ENCODE measurements around the gene KLK1.

Gene KLK1

DNA sequence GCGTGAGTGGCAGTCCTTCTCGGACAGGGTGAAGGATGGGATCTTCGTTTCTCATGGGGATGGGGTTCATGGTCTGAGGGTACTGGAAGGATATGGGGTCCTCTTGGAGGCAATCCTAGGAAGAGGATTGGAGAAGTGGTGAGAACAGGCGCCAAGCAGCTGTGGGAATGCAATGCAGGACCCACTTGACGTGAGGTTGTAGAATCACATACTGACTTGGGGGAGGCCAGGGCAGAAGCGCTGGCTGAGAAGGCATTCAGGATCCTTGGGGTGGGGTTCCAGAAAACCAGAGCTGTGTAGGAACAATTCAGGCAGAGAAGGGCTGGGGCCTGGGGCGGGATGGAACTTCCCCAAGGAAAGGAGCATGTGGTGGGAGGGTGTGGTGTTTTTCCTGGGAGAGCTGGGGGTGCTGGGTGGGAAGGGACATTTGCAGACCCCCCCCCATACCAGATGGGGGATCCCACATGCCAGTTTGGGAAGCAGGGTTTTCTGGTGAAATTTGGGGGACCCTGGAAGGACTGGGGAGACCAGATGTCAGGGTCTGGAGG, 852 bp downstream of the KLK1 start:
- no peaks in the 10 kb centered on the region for H3K4me1 ChIP-seq (ENCODE audit: insufficient read depth, low read length)
- H3K9ac ChIP-seq (ENCODE audit: low read depth, low read length), result no peak overlapping the region
- WGBS, result 81% methylated on average over 7 of the region's 7 CpGs
- no peaks in the 10 kb centered on the region for H3K36me3 ChIP-seq (ENCODE audit: insufficient read depth, low read length)
- H3K4me3 ChIP-seq (ENCODE audit: low read length), result no peak overlapping the region
- peaks cover 53% of the 10 kb centered on the region for H3K27me3 ChIP-seq (ENCODE audit: insufficient read depth, low read length)
- no peak overlapping the region for H3K27ac ChIP-seq (ENCODE audit: low read depth, low read length)
- no peaks in the 10 kb centered on the region for H3K9me3 ChIP-seq (ENCODE audit: insufficient read depth, low read depth, low read length)

DNA sequence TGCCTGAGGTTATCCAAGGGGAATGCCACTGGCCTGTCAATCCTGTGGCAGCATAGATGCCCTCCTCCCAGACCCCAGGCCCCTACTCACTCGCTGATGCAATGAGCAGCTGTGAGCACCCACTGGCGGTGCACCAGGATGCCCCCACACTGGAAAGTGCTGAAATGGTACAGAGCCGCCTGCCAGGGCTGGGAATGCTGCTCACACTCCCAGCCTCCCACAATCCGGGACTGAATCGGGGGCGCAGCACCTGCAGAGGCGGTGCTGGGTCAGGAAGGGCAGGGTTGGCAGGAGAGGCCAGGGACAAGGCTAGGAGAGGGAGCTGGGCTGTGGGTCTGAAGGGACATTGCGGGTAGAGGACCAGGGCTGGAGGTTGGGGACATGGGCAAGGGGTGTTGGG, 2.0 kb downstream of the KLK1 start:
- Histone ChIP-seq H3K36me3 (ENCODE audit: insufficient read depth, low read length) (no peaks in the 10 kb centered on the region), H3K27ac (ENCODE audit: low read depth, low read length) (no peak overlapping the region), H3K4me1 (ENCODE audit: insufficient read depth, low read length) (no peaks in the 10 kb centered on the region), H3K4me3 (ENCODE audit: low read length) (no peak overlapping the region), H3K9me3 (ENCODE audit: insufficient read depth, low read depth, low read length) (no peaks in the 10 kb centered on the region), H3K9ac (ENCODE audit: low read depth, low read length) (no peak overlapping the region), H3K27me3 (ENCODE audit: insufficient read depth, low read length) (peaks cover 58% of the 10 kb centered on the region)
- WGBS, result 87% methylated on average over 8 of the region's 8 CpGs

DNA sequence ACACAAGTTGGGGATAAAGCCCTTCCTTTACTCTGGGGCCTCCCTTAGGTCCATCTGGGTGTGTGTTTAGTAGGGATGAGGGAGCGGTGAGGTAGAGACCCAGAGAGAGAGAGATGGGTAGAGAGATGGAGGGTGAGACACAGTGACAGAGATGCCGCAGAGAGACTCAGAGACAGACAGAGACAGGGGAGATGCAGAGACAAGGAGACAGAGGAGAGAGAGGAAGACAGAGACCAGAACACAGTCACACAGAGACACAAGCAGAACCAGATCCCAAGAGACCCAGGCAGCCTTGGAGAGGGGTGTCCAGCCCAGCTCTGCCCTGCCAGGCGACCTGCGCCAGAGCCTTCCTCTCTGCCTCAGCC, 2.4 kb downstream of the KLK1 start:
- Histone ChIP-seq H3K9ac (ENCODE audit: low read depth, low read length) (no peak overlapping the region), H3K27ac (ENCODE audit: low read depth, low read length) (no peak overlapping the region), H3K4me3 (ENCODE audit: low read length) (peak overlapping the region; percentile 24), H3K9me3 (ENCODE audit: insufficient read depth, low read depth, low read length) (no peaks in the 10 kb centered on the region), H3K4me1 (ENCODE audit: insufficient read depth, low read length) (no peaks in the 10 kb centered on the region), H3K27me3 (ENCODE audit: insufficient read depth, low read length) (peaks cover 62% of the 10 kb centered on the region), H3K36me3 (ENCODE audit: insufficient read depth, low read length) (no peaks in the 10 kb centered on the region)
- 82% methylated on average over 4 of the region's 4 CpGs for WGBS

DNA sequence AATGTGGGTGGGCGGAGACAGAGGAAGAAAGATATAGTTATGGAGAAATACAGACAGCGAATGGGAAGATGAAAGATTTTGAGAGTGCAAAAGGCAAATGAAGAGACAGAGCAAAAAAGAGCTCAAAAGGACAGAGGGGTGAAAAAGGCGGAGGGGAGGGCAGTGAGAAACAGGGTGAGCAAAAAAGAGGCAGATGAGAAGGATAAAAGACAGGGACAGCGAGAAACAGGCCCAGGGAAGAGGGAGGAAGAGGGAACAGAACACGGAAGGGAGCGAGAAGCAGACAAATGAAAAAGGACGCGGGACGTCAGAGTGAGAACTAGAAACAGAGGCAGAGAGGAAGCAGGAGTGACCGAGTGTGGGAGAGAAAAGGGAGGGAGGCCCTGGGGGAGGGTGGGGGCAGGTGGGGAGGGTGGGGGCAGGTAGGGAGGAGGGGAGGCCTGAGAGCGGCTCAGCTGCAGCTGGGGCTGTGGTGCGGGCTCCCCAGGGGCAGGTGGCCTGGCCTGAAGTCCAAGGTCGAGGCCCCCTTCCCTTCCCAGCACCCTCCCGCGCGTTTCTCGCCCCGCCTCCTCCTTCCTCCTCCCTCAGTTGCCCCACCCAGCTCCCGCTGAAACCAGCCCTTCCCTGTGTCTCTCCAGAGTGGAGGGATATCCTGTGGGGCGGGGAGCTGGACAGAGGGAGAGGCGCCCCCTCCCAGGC, 2.9 kb downstream of the KLK1 start:
- Histone ChIP-seq H3K36me3 (ENCODE audit: insufficient read depth, low read length) (no peaks in the 10 kb centered on the region), H3K4me3 (ENCODE audit: low read length) (peak overlapping the region; percentile 45), H3K9me3 (ENCODE audit: insufficient read depth, low read depth, low read length) (no peaks in the 10 kb centered on the region), H3K27ac (ENCODE audit: low read depth, low read length) (no peak overlapping the region), H3K4me1 (ENCODE audit: insufficient read depth, low read length) (no peaks in the 10 kb centered on the region), H3K27me3 (ENCODE audit: insufficient read depth, low read length) (peaks cover 59% of the 10 kb centered on the region), H3K9ac (ENCODE audit: low read depth, low read length) (no peak overlapping the region)
- 25% methylated on average over 19 of the region's 21 CpGs for WGBS

DNA sequence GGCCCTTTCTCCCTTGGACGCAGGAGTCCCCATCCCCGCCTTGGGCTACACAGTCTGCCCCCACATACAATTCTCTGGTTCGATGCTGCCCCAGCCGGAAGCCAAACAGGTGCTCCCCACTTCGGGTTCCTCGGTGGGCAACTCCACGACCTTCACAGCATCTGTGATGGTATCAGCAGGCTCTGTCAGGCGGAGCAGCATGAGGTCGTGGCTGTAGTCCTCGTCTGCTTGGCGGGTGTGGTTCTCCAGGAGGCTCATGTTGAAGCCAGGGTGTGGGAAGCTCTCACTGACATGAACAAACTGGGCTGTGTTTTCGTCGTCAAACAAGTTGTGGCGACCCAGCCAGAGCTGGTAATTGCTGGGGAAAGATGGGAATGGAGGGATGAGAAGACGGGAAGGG, 3.5 kb downstream of the KLK1 start:
- Histone ChIP-seq H3K9ac (ENCODE audit: low read depth, low read length) (no peak overlapping the region), H3K9me3 (ENCODE audit: insufficient read depth, low read depth, low read length) (no peaks in the 10 kb centered on the region), H3K27me3 (ENCODE audit: insufficient read depth, low read length) (peaks cover 59% of the 10 kb centered on the region), H3K27ac (ENCODE audit: low read depth, low read length) (no peak overlapping the region), H3K4me1 (ENCODE audit: insufficient read depth, low read length) (no peaks in the 10 kb centered on the region), H3K4me3 (ENCODE audit: low read length) (peak overlapping the region; percentile 4; the same call in 1 of the 2 replicates), H3K36me3 (ENCODE audit: insufficient read depth, low read length) (no peaks in the 10 kb centered on the region)
- 39% methylated on average over 15 of the region's 15 CpGs for WGBS

DNA sequence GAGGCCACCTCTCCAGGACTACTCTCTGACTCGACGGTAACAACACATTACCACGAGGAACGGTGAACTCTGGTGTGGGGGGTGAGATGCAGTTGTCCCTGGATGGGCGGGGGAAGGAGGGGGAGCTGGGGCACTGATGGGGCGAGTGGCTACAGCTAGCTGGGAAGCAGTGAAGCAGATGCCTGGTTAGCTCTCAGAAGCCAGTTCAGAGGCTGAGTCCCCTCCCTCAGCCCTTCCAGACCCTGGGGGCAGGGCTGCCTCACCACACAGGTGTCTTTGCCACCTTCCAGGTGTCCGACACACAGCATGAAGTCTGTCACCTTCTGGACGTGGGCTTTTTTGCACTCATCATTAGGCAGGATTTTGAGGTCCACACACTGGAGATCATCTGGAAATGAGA, 4.0 kb downstream of the KLK1 start:
- H3K4me3 ChIP-seq (ENCODE audit: low read length), result peak overlapping the region; percentile 4; the same call in 1 of the 2 replicates
- H3K9me3 ChIP-seq (ENCODE audit: insufficient read depth, low read depth, low read length), result no peaks in the 10 kb centered on the region
- no peak overlapping the region for H3K27ac ChIP-seq (ENCODE audit: low read depth, low read length)
- WGBS, result 77% methylated on average over 8 of the region's 8 CpGs
- no peaks in the 10 kb centered on the region for H3K4me1 ChIP-seq (ENCODE audit: insufficient read depth, low read length)
- H3K27me3 ChIP-seq (ENCODE audit: insufficient read depth, low read length), result peaks cover 59% of the 10 kb centered on the region
- H3K36me3 ChIP-seq (ENCODE audit: insufficient read depth, low read length), result no peaks in the 10 kb centered on the region
- no peak overlapping the region for H3K9ac ChIP-seq (ENCODE audit: low read depth, low read length)

DNA sequence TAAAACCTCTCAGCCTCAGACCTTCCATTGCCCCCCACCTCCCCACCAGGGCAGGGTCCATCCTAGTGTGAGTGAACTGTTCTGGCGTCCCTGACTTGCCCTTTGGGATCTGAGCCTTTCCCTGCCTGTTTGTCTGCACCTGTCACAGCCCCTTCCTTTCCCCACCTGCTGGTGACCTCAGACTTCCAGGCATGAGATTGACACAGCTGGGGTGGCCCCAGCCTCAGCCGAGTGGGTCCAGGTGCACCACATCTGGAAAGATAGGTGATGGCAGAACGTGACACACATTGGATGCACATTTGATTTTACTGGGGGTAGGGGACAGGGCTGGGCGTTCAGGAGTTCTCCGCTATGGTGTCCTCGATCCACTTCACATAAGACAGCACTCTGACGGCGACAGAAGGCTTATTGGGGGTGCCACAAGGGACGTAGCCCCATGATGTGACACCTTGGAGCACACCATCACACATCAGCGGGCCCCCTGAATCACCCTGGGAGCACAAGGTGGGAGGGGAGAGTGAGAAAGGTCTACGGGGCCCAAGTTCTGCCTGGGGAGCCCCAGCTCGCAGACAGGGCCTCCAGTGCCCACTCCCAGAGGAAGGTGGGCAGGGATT, 4.6 kb downstream of the KLK1 start:
- Histone ChIP-seq H3K4me3 (ENCODE audit: low read length) (peak overlapping the region; percentile 67; the same call in 1 of the 2 replicates), H3K4me1 (ENCODE audit: insufficient read depth, low read length) (no peaks in the 10 kb centered on the region), H3K27ac (ENCODE audit: low read depth, low read length) (no peak overlapping the region), H3K36me3 (ENCODE audit: insufficient read depth, low read length) (no peaks in the 10 kb centered on the region), H3K9me3 (ENCODE audit: insufficient read depth, low read depth, low read length) (no peaks in the 10 kb centered on the region), H3K27me3 (ENCODE audit: insufficient read depth, low read length) (peaks cover 55% of the 10 kb centered on the region), H3K9ac (ENCODE audit: low read depth, low read length) (no peak overlapping the region)
- WGBS, result 80% methylated on average over 12 of the region's 12 CpGs

DNA sequence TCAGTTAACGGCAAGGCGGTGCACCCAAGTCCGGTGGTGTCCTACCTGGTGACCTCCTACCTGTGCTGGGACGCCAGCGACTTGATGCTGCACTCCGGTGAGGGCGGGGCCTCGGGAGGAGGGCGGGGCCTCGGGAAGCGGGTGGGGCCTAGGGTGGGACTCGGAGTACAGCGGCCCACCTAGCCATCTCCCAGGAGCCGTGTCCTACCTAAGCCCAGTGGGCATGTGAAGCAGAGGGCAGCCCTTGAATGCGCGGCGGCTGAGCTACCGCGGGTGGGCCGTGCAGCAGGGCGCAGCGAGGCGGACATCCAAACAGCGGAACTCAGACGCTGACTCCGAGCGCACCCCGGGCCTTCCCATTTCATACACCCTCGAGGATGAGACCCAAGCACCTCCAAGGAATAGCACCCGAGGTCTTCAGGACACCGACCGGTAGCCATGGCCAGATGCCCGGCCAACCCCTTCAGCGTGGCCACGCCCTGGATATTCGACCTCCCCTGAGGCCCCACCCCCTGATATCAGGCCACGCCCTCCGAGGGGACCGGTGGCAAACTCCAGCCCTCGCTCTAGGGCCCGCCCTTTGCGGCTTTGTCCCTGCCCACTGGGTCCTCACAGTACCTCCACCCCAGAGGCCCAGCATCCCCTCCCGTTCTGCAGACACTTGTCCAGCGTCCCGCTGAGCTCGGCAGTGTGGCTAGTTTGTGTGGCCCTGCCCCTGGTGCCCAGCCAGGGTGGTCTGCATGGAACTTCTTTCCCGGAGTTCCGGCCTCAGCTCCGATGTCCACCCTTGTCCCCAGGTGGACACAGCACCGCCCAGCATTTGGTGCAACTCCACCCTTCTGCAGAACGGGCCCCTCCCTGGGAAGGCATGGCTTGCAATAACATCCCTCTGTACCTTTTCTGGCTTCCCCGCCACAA, 5.4 kb downstream of the KLK1 start:
- H3K9me3 ChIP-seq (ENCODE audit: insufficient read depth, low read depth, low read length), result no peaks in the 10 kb centered on the region
- peaks cover 55% of the 10 kb centered on the region for H3K27me3 ChIP-seq (ENCODE audit: insufficient read depth, low read length)
- H3K9ac ChIP-seq (ENCODE audit: low read depth, low read length), result peak overlapping the region; percentile 34; the same call in 1 of the 2 replicates
- no peaks in the 10 kb centered on the region for H3K36me3 ChIP-seq (ENCODE audit: insufficient read depth, low read length)
- no peak overlapping the region; the same call in 1 of the 2 replicates for H3K27ac ChIP-seq (ENCODE audit: low read depth, low read length)
- 46% methylated on average over 52 of the region's 52 CpGs for WGBS
- peak overlapping the region; percentile 67 for H3K4me3 ChIP-seq (ENCODE audit: low read length)
- no peaks in the 10 kb centered on the region for H3K4me1 ChIP-seq (ENCODE audit: insufficient read depth, low read length)

DNA sequence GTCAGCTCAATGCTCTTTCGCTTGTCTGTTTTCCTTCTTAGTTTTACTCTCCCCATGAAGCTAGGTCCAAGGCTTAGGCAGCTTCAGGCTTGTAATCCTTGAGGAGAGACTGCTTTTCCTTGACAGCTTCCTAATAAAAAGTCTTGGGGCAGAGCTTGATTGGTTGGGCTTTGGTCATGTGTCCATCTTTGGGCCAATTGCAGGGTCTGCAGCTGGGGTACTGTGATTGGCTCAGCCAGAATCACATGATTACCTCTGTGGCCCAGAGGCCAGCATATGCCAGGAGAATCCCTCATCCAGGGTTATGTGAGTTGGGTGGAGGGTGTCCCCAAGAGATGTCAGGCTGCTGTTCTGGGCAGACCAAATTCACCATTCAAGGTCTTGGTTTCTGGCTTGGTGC, 8.1 kb downstream of the KLK1 start:
- 91% methylated on average over 1 of the region's 1 CpG for WGBS
- H3K36me3 ChIP-seq (ENCODE audit: insufficient read depth, low read length), result no peaks in the 10 kb centered on the region
- no peak overlapping the region for H3K9ac ChIP-seq (ENCODE audit: low read depth, low read length)
- H3K27ac ChIP-seq (ENCODE audit: low read depth, low read length), result no peak overlapping the region
- H3K27me3 ChIP-seq (ENCODE audit: insufficient read depth, low read length), result peaks cover 39% of the 10 kb centered on the region
- H3K4me1 ChIP-seq (ENCODE audit: insufficient read depth, low read length), result no peaks in the 10 kb centered on the region
- no peak overlapping the region for H3K4me3 ChIP-seq (ENCODE audit: low read length)
- no peaks in the 10 kb centered on the region for H3K9me3 ChIP-seq (ENCODE audit: insufficient read depth, low read depth, low read length)

DNA sequence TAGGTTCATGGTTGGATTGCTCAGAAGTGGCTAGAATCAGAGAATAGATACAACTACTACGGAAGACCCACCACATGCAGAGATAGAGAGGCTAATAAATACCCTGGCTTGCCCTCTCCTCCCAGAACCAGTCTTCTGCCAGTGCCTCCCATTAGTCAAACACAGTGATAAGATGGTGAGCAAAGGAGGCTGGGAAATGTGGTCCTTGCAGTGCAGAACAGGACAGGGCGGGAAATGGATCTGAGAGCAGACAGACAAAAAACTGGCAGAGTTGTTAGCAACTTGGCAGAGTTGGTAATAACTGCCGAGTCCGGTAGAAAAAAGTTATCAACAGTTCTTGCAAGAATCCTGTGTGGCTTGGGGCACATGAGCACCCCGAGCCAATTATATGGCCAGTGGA, 8.7 kb downstream of the KLK1 start:
- H3K36me3 ChIP-seq (ENCODE audit: insufficient read depth, low read length), result no peaks in the 10 kb centered on the region
- no peaks in the 10 kb centered on the region for H3K4me1 ChIP-seq (ENCODE audit: insufficient read depth, low read length)
- 86% methylated on average over 5 of the region's 5 CpGs for WGBS
- no peak overlapping the region for H3K9ac ChIP-seq (ENCODE audit: low read depth, low read length)
- peaks cover 34% of the 10 kb centered on the region for H3K27me3 ChIP-seq (ENCODE audit: insufficient read depth, low read length)
- H3K4me3 ChIP-seq (ENCODE audit: low read length), result no peak overlapping the region
- no peak overlapping the region for H3K27ac ChIP-seq (ENCODE audit: low read depth, low read length)
- no peaks in the 10 kb centered on the region for H3K9me3 ChIP-seq (ENCODE audit: insufficient read depth, low read depth, low read length)

DNA sequence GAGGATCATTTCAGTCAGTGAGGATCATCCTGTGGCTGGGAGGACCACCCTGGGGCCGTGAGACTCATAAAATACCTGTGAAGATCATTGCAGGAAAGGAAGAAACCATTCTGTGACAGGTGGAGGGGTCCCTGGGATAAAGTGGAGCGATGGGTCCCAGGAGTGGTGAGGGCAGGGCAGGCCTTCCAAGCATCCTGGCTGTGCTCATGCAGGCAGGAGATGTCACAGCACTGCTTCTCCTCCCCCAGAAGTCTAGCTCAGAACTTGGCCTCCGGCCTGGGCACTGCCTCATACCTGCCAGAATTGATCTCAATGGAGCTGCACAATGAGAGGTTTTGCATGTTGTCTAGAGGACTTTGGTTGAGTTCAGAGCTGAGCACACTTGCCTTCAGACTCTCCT, 11.1 kb downstream of the KLK1 start:
- Histone ChIP-seq H3K36me3 (ENCODE audit: insufficient read depth, low read length) (no peaks in the 10 kb centered on the region), H3K27ac (ENCODE audit: low read depth, low read length) (no peak overlapping the region), H3K9ac (ENCODE audit: low read depth, low read length) (no peak overlapping the region), H3K4me3 (ENCODE audit: low read length) (no peak overlapping the region), H3K9me3 (ENCODE audit: insufficient read depth, low read depth, low read length) (no peaks in the 10 kb centered on the region), H3K27me3 (ENCODE audit: insufficient read depth, low read length) (peaks cover 24% of the 10 kb centered on the region), H3K4me1 (ENCODE audit: insufficient read depth, low read length) (no peaks in the 10 kb centered on the region)
- WGBS, result 75% methylated on average over 3 of the region's 3 CpGs
